Vagina (tissue), 2 donors: Measurements from ENCODE around the gene FOXA3. TPM values are rescaled to one million over a fixed set of nuclear protein-coding genes. Genes with fewer than 3 reads are reported as not detected.

Source experiments
- DNase-seq, 2 donors: peaks; one replicate each; pipeline ENCODE4 v3.0.0-alpha.2; 2017; ENCODE audit errors: extremely low spot score in 2 of 2
- H3K27ac ChIP-seq: fragments of 200-600 bp; sonication (generic); one replicate; pipeline ENCODE4 v1.5.1; 2019
- H3K27me3 ChIP-seq: fragments of 200-600 bp; sonication (generic); one replicate; pipeline ENCODE4 v1.5.1; 2019
- H3K36me3 ChIP-seq, 2 donors: fragments of 200-600 bp; sonication (generic); one replicate each; pipeline ENCODE4 v1.5.1; 2017 to 2019
- H3K4me1 ChIP-seq: fragments of 200-600 bp; sonication (generic); one replicate; pipeline ENCODE4 v1.5.1; 2019
- H3K4me3 ChIP-seq, 2 donors: fragments of 200-600 bp; sonication (generic); 1 replicate in 1 of 2; 2 replicates in 1 of 2; pipeline ENCODE4 v1.5.1; 2016 to 2019
- H3K9me3 ChIP-seq: fragments of 200-600 bp; sonication (generic); one replicate; pipeline ENCODE4 v1.5.1; 2019
- POLR2A ChIP-seq, 2 donors: fragments of 450-650 bp; IDR thresholded peaks; one replicate each; pipeline ENCODE4 v1.6.1; 2017; ENCODE audit warnings: antibody characterized with exemption in 2 of 2, mild to moderate bottlenecking in 2 of 2, moderate library complexity in 2 of 2
- POLR2AphosphoS5 ChIP-seq, 2 donors: sonication (generic); formaldehyde crosslinking; IDR thresholded peaks; one replicate each; pipeline ENCODE4 v1.9.0; 2017; ENCODE audit warnings: antibody characterized with exemption in 2 of 2, mild to moderate bottlenecking in 2 of 2, low read depth in 1 of 2; ENCODE audit not compliant: insufficient read depth in 1 of 2
- intact Hi-C: fragments of 100-400 bp; cut with DNase I; formaldehyde crosslinking; loops from one replicate; pipeline ENCODE4 v1.15.1; 2023
- total RNA-seq: library from RNA; depleted of rRNA; stranded (reverse); fragments of >200 nt; gene quantifications from one replicate; pipeline ENCODE4 v1.2.3, GENCODE V29; 2016
- TF ChIP-seq, protein P1 (sequence below), 3 experiments: fragments of 450-650 bp in 2 of 3; fragments of 200-600 bp in 1 of 3; sonication (generic) in 1 of 3; IDR thresholded peaks; one replicate each; pipeline ENCODE4 v1.5.1; 2017 to 2019; ENCODE audit warnings: antibody characterized with exemption in 3 of 3, mild to moderate bottlenecking in 2 of 3, moderate library complexity in 2 of 3

The FOXA3 gene
- total RNA-seq, 1 donor from 2014 or later = not detected

DNA sequence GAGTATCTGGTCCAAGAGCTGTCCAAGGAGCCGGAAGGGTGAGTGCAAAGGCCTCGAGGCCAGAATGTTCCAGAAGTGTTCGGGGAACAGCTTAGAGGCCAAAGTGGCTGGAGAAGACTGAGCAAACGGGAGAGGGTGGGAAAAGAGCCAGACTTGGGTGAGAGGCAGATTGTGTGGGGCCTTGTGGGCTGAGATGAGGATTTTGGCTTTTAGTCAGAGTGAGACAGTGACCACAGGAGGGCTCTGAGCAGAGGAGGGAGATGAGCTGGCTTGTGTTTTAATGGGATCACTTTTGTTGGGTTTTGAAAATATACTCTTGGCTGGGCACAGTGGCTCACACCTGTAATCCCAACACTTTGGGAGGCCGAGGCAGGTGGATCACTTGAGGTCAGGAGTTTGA lies 44.8 kb downstream of the FOXA3 start:
- no peaks in the 10 kb centered on the region for H3K4me1 ChIP-seq
- no peaks in the 10 kb centered on the region for H3K27me3 ChIP-seq
- H3K9me3 ChIP-seq = no peaks in the 10 kb centered on the region
- H3K27ac ChIP-seq = no peak overlapping the region
- no peak for DNase-seq
- TF ChIP-seq, protein P1, sequence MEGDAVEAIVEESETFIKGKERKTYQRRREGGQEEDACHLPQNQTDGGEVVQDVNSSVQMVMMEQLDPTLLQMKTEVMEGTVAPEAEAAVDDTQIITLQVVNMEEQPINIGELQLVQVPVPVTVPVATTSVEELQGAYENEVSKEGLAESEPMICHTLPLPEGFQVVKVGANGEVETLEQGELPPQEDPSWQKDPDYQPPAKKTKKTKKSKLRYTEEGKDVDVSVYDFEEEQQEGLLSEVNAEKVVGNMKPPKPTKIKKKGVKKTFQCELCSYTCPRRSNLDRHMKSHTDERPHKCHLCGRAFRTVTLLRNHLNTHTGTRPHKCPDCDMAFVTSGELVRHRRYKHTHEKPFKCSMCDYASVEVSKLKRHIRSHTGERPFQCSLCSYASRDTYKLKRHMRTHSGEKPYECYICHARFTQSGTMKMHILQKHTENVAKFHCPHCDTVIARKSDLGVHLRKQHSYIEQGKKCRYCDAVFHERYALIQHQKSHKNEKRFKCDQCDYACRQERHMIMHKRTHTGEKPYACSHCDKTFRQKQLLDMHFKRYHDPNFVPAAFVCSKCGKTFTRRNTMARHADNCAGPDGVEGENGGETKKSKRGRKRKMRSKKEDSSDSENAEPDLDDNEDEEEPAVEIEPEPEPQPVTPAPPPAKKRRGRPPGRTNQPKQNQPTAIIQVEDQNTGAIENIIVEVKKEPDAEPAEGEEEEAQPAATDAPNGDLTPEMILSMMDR (IDR thresholded peaks at IDR 0.05) = no peak
- no peak for TF ChIP-seq POLR2AphosphoS5 (IDR thresholded peaks at IDR 0.05; ENCODE audit: insufficient read depth in 1 of 2, low read depth in 1 of 2)
- TF ChIP-seq POLR2A (IDR thresholded peaks at IDR 0.05) = no peak
- intact Hi-C loops = no loop called here
- no peak overlapping the region for H3K4me3 ChIP-seq
- H3K36me3 ChIP-seq = no peaks in the 10 kb centered on the region

DNA sequence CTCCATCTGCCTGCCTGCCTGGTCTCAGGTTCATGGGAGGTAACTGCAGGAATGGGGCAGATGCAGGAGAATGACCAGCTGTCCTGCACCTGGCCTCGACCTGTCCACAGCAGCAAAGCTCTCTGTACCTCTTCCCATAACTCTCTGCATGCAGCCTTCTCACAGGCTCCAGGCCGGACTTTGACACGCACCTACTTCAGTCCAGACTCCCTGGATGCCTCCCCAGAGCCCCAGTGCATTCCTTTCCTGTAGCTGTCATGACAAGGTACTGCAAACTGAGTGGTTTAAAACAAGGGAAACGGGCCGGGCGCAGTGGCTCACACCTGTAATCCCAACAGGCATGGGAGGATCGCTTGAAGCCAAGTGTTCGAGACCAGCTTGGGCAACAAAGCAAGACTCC lies 47.2 kb downstream of the FOXA3 start:
- intact Hi-C loops = loop anchor here (10.0 kb wide), 1 partner anchor 94 kb away; no protein-coding TSS in a partner anchor
- Histone ChIP-seq H3K27me3 (no peaks in the 10 kb centered on the region), H3K36me3 (no peaks in the 10 kb centered on the region), H3K4me1 (no peaks in the 10 kb centered on the region), H3K4me3 (no peak overlapping the region), H3K9me3 (no peaks in the 10 kb centered on the region), H3K27ac (no peak overlapping the region)
- TF ChIP-seq POLR2AphosphoS5 (IDR thresholded peaks at IDR 0.05; ENCODE audit: insufficient read depth in 1 of 2, low read depth in 1 of 2) (no peak), POLR2A (IDR thresholded peaks at IDR 0.05) (no peak)
- TF ChIP-seq, protein P1 (IDR thresholded peaks at IDR 0.05) = no peak
- no peak for DNase-seq

- no peak within 1 kb of the TSS for H3K4me3 ChIP-seq
- H3K27ac ChIP-seq = no peak within 1 kb of the TSS
- TF ChIP-seq POLR2A (IDR thresholded peaks at IDR 0.05) = no peak
- TF ChIP-seq POLR2AphosphoS5 (IDR thresholded peaks at IDR 0.05; ENCODE audit: insufficient read depth in 1 of 2, low read depth in 1 of 2) = no peak
- TF ChIP-seq, protein P1 (IDR thresholded peaks at IDR 0.05) = no peak
- H3K27me3 ChIP-seq = no peaks in the 10 kb centered on the region
- no peaks in the 10 kb centered on the region for H3K4me1 ChIP-seq
- H3K36me3 ChIP-seq = no peaks in the 10 kb centered on the region
- H3K9me3 ChIP-seq = no peaks in the 10 kb centered on the region
- DNase-seq = no peak
- intact Hi-C loops = loop anchor here (10.0 kb wide), 1 partner anchor 91 kb away; no protein-coding TSS in a partner anchor
Observed at GRCh38 chr19:45913874-45914830, 50.0 kb downstream of the FOXA3 start, which contains the start of gene NANOS2. TSS of gene NANOS2 (minus strand) at chr19:45914778. CDS start at chr19:45914693, 85 bp downstream.

DNA sequence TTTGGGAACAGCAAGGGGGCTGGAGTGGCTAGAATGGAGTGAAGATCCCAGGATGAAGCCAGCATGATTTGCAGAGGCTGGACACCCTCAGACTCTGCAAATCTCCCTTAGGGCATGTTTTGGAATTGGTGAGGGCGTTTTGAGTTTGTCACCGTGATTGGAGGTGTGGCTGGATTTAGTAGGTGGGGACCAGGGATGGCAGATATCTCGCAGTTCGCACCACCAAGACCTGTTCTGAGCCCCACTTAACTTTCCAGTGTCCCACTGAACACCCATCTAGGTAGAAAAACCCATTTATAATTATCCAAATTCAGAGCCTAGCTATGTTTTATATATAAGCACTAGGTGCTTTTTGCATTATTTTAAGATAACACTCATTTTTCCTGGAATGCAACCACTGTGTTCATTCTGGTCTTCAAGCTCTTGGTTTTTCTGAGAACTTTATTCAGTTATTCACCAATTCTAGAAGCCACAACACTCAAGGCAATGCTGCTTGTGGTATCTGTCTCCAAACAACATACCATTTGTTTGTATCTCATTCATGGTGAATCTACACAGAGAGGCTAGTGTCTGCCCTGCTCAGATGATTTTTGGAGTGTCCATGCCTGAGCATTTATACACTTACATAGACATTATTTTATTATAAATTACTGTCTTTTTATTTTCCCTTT lies 53.4 kb downstream of the FOXA3 start:
- Histone ChIP-seq H3K36me3 (no peaks in the 10 kb centered on the region), H3K27ac (no peak overlapping the region), H3K9me3 (no peaks in the 10 kb centered on the region), H3K4me3 (no peak overlapping the region), H3K4me1 (no peaks in the 10 kb centered on the region), H3K27me3 (no peaks in the 10 kb centered on the region)
- TF ChIP-seq POLR2A (IDR thresholded peaks at IDR 0.05) = no peak
- no peak for TF ChIP-seq POLR2AphosphoS5 (IDR thresholded peaks at IDR 0.05; ENCODE audit: insufficient read depth in 1 of 2, low read depth in 1 of 2)
- TF ChIP-seq, protein P1 (IDR thresholded peaks at IDR 0.05) = no peak
- intact Hi-C loops = loop anchor here (10.0 kb wide), 1 partner anchor 87 kb away; no protein-coding TSS in a partner anchor
- DNase-seq = no peak
